MCF 10A (cell line): Measurements from ENCODE around the gene CPA4. TPM values are rescaled to one million over a fixed set of nuclear protein-coding genes. Genes with fewer than 3 reads are reported as not detected.

Experiments used
- BruUV-seq: library from RNA; stranded (reverse); fragments of 400-500 nt; replicated peaks from 2 replicates; lab custom pipeline; 2021; lab: Mats Ljungman, UMichigan
- CTCF ChIA-PET: fragments of 300-600 bp; sonication (Branson Sonifier 250); formaldehyde crosslinking; extraction: SDS; loops from one replicate; lab custom pipeline; 2021; ENCODE audit warnings: antibody characterized with exemption, inconsistent platforms; lab: Yijun Ruan, JAX
- POLR2A ChIA-PET: fragments of 300-600, 350-650 bp; sonication (Branson Sonifier 250); formaldehyde crosslinking; extraction: SDS; loops from one replicate; lab custom pipeline; 2020; ENCODE audit warnings: antibody characterized with exemption, inconsistent platforms; lab: Yijun Ruan, JAX
- DNase-seq: peaks from one replicate; pipeline ENCODE4 v3.0.0-alpha.2; 2018; ENCODE audit not compliant: unreplicated experiment
- H3K27ac Mint-ChIP-seq: one replicate; pipeline ENCODE4 v1.8.0; 2022; ENCODE audit warnings: mild to moderate bottlenecking, low read depth, mixed read lengths; ENCODE audit not compliant: unreplicated experiment
- H3K27me3 Mint-ChIP-seq: one replicate; pipeline ENCODE4 v1.8.0; 2022; ENCODE audit warnings: mixed read lengths; ENCODE audit not compliant: insufficient read depth, unreplicated experiment
- H3K36me3 Mint-ChIP-seq: one replicate; pipeline ENCODE4 v1.8.0; 2022; ENCODE audit warnings: mild to moderate bottlenecking, moderate library complexity, mixed read lengths; ENCODE audit not compliant: insufficient read depth, unreplicated experiment
- H3K4me1 Mint-ChIP-seq: one replicate; pipeline ENCODE4 v1.8.0; 2022; ENCODE audit warnings: mixed read lengths; ENCODE audit not compliant: insufficient read depth, unreplicated experiment
- H3K4me3 Mint-ChIP-seq: one replicate; pipeline ENCODE4 v1.8.0; 2022; ENCODE audit warnings: mild to moderate bottlenecking, moderate library complexity, mixed read lengths; ENCODE audit not compliant: unreplicated experiment
- H3K9me3 Mint-ChIP-seq: one replicate; pipeline ENCODE4 v1.8.0; 2022; ENCODE audit warnings: mixed read lengths; ENCODE audit not compliant: unreplicated experiment
- CTCF ChIP-seq: fragments of 200-600 bp; IDR thresholded peaks from one replicate; pipeline ENCODE4 v1.8.0; 2022; ENCODE audit warnings: antibody characterized with exemption, mild to moderate bottlenecking; ENCODE audit not compliant: unreplicated experiment
- intact Hi-C: fragments of 100-400 bp; cut with micrococcal nuclease; formaldehyde crosslinking; loops from 2 replicates; pipeline ENCODE4 v1.14.1; 2022
- total RNA-seq: library from RNA; stranded (reverse); gene quantifications from 2 replicates; pipeline ENCODE4 v1.2.3, GENCODE V29; 2022

CPA4 gene
- total RNA-seq, 1 experiment from 2014 or later, result 4.3 TPM

- H3K9me3 Mint-ChIP-seq, result peaks cover under 1% of the 10 kb centered on the region
- peak; percentile 34 for DNase-seq
- TF ChIP-seq CTCF, result no peak
- CTCF ChIA-PET, result interaction anchor here (0.6 kb wide), 1 partner anchor 392 kb away, joined by 3 read pairs; no protein-coding TSS in a partner anchor
- no peaks in the 10 kb centered on the region for H3K36me3 Mint-ChIP-seq
- no peak overlapping the region for H3K4me3 Mint-ChIP-seq
- intact Hi-C loops, result no loop called here
- H3K27me3 Mint-ChIP-seq, result no peaks in the 10 kb centered on the region
- H3K27ac Mint-ChIP-seq, result no peak overlapping the region
- POLR2A ChIA-PET, result interaction anchor here (0.6 kb wide), 1 partner anchor 277 kb away, joined by 3 read pairs; no protein-coding TSS in a partner anchor
- peaks cover 38% of the 10 kb centered on the region for H3K4me1 Mint-ChIP-seq
- no TSS peak for BruUV-seq
These were observed 72.8 kb downstream of the CPA4 start for GRCh38 chr7:130365511-130366441.

DNA sequence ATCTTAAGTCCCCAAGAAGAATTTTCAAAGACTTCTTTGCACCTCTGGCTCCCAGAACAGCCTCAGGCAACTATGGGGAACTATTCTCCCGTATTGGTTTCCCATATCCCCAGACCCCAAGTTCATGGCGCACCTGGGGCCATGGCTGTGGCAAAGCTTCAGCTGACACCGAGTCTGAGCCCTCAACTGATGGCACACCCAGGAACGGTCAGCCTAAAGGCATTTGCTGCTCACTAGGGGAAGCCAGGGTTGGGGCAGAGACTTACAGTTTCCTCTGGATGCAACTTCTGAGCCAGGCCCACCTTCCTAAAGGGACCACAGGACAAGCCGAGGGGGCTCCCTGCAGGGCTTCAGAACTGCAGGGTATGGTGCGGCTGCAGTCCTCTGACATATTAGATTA, 73.6 kb downstream of the CPA4 start:
- H3K27ac Mint-ChIP-seq, result no peak overlapping the region
- peaks cover 38% of the 10 kb centered on the region for H3K4me1 Mint-ChIP-seq
- no TSS peak for BruUV-seq
- H3K27me3 Mint-ChIP-seq, result no peaks in the 10 kb centered on the region
- intact Hi-C loops, result no loop called here
- no peak for TF ChIP-seq CTCF
- H3K4me3 Mint-ChIP-seq, result no peak overlapping the region
- DNase-seq, result no peak
- CTCF ChIA-PET, result no interaction called here
- POLR2A ChIA-PET, result no interaction called here
- H3K9me3 Mint-ChIP-seq, result peaks cover under 1% of the 10 kb centered on the region
- no peaks in the 10 kb centered on the region for H3K36me3 Mint-ChIP-seq

- Mint-ChIP-seq H3K4me3 (no peak overlapping the region), H3K9me3 (peaks cover 7% of the 10 kb centered on the region), H3K27ac (no peak overlapping the region), H3K4me1 (peaks cover 45% of the 10 kb centered on the region), H3K36me3 (no peaks in the 10 kb centered on the region), H3K27me3 (no peaks in the 10 kb centered on the region)
- TF ChIP-seq CTCF, result no peak
- intact Hi-C loops, result no loop called here
- no TSS peak for BruUV-seq
- no peak for DNase-seq
- ChIA-PET CTCF (no interaction called here), POLR2A (no interaction called here)
These were observed 74.3 kb downstream of the CPA4 start for GRCh38 chr7:130367088-130367755.
